Suprapubic skin (tissue), 4 donors: ENCODE measurements around the gene KRTAP5-7. TPM values are rescaled to one million over a fixed set of nuclear protein-coding genes. Genes with fewer than 3 reads are reported as not detected.

Experiments
- DNase-seq, 2 donors: peaks; one replicate each; pipeline ENCODE4 v3.0.0-alpha.2; 2019; ENCODE audit warnings: low spot score in 2 of 2
- H3K27ac ChIP-seq: fragments of 200-600 bp; sonication (generic); one replicate; pipeline ENCODE4 v1.5.1; 2019
- H3K27me3 ChIP-seq: fragments of 200-600 bp; sonication (generic); one replicate; pipeline ENCODE4 v1.5.1; 2019
- H3K36me3 ChIP-seq: fragments of 200-600 bp; sonication (generic); one replicate; pipeline ENCODE4 v1.5.1; 2019
- H3K4me1 ChIP-seq: fragments of 200-600 bp; sonication (generic); one replicate; pipeline ENCODE4 v1.5.1; 2019
- H3K4me3 ChIP-seq: fragments of 200-600 bp; sonication (generic); one replicate; pipeline ENCODE4 v1.5.1; 2019; ENCODE audit warnings: mild to moderate bottlenecking
- H3K9me3 ChIP-seq: fragments of 200-600 bp; sonication (generic); one replicate; pipeline ENCODE4 v1.5.1; 2019
- EP300 ChIP-seq: sonication (generic); formaldehyde crosslinking; IDR thresholded peaks from one replicate; pipeline ENCODE4 v1.6.1; 2017; ENCODE audit warnings: antibody characterized with exemption
- POLR2A ChIP-seq, 2 donors: fragments of 450-650 bp; IDR thresholded peaks; one replicate each; pipeline ENCODE4 v1.6.1; 2017; ENCODE audit warnings: antibody characterized with exemption in 2 of 2, mild to moderate bottlenecking in 2 of 2, moderate library complexity in 2 of 2
- POLR2AphosphoS5 ChIP-seq, 3 donors: sonication (generic); formaldehyde crosslinking; IDR thresholded peaks; one replicate each; pipeline ENCODE4 v1.6.1; 2017; ENCODE audit warnings: antibody characterized with exemption in 3 of 3
- WGBS: methylation state at CpG from one replicate; pipeline ENCODE4 v1.1.5; 2018; 5-methylcytosine and 5-hydroxymethylcytosine counted together
- total RNA-seq, 4 donors: library from RNA; depleted of rRNA; stranded (reverse); fragments of >200 nt; gene quantifications; one replicate each; pipeline ENCODE4 v1.1.0, GENCODE V29; 2016
- TF ChIP-seq, protein P1 (sequence below), 2 donors: fragments of 200-600 bp in 1 of 2; fragments of 450-650 bp in 1 of 2; sonication (generic) in 1 of 2; IDR thresholded peaks; one replicate each; pipeline ENCODE4 v1.5.1; 2016 to 2019; ENCODE audit warnings: antibody characterized with exemption in 2 of 2, mild to moderate bottlenecking in 1 of 2, moderate library complexity in 1 of 2

The KRTAP5-7 gene
- total RNA-seq, 4 donors from 2014 or later = 0.42 to 3.0 (median 1.0) TPM; not detected in 1

DNA sequence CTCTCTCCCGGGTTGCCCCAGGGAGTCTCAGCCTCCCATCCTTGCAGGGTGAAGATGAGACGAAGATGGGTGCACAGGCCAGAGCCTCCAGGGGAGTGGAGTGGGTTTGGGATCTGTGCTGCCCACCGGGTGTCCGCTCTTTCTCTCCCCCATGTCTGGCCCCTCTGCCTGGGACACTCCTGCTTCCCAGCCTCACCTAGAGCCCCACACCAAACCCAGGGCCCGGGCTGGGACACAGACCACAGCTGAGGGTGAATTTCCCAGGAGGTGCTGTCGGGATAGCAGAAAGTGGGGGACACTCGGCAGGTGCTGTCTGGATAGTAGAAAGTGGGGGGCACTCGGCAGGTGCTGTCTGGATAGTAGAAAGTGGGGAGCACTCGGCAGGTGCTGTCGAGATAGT, 25.0 kb upstream of the KRTAP5-7 start:
- peaks cover 51% of the 10 kb centered on the region for H3K36me3 ChIP-seq
- no peak overlapping the region for H3K4me3 ChIP-seq
- DNase-seq = no peak
- no peak for TF ChIP-seq EP300
- TF ChIP-seq, protein P1, sequence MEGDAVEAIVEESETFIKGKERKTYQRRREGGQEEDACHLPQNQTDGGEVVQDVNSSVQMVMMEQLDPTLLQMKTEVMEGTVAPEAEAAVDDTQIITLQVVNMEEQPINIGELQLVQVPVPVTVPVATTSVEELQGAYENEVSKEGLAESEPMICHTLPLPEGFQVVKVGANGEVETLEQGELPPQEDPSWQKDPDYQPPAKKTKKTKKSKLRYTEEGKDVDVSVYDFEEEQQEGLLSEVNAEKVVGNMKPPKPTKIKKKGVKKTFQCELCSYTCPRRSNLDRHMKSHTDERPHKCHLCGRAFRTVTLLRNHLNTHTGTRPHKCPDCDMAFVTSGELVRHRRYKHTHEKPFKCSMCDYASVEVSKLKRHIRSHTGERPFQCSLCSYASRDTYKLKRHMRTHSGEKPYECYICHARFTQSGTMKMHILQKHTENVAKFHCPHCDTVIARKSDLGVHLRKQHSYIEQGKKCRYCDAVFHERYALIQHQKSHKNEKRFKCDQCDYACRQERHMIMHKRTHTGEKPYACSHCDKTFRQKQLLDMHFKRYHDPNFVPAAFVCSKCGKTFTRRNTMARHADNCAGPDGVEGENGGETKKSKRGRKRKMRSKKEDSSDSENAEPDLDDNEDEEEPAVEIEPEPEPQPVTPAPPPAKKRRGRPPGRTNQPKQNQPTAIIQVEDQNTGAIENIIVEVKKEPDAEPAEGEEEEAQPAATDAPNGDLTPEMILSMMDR (IDR thresholded peaks at IDR 0.05) = no peak
- no peak for TF ChIP-seq POLR2AphosphoS5 (IDR thresholded peaks at IDR 0.05)
- TF ChIP-seq POLR2A (IDR thresholded peaks at IDR 0.05) = no peak
- H3K27ac ChIP-seq = no peak overlapping the region
- 86% methylated on average over 6 of the region's 10 CpGs for WGBS
- H3K9me3 ChIP-seq = no peaks in the 10 kb centered on the region
- no peaks in the 10 kb centered on the region for H3K27me3 ChIP-seq
- H3K4me1 ChIP-seq = no peaks in the 10 kb centered on the region

DNA sequence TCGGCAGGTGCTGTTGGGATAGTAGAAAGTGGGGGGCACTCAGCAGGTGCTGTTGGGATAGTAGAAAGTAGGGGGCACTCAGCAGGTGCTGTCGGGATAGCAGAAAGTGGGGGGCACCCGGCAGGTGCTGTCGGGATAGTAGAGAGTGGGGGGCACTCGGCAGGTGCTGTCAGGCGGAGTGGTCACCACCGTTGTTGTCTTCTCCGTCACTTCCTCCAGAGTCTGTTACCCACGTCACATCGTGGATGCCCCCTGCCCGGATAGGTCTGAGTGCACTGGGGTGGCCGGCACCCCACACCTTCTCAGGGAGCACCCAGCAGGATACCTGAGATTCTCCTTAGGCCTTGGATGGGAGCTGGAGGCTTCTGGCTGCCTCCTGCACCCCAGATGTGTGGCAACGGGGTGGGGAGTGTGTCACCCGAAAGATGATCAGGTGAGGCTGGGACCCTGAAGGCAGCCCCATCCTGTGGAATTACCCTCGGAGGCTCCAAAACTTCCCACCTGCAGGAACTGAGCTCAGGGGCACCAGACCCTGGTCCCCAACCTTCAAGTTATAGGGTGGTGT, 24.1 kb upstream of the KRTAP5-7 start:
- TF ChIP-seq POLR2A (IDR thresholded peaks at IDR 0.05) (no peak), POLR2AphosphoS5 (IDR thresholded peaks at IDR 0.05) (no peak), EP300 (no peak)
- TF ChIP-seq, protein P1 (IDR thresholded peaks at IDR 0.05) = no peak
- Histone ChIP-seq H3K36me3 (peaks cover 42% of the 10 kb centered on the region), H3K4me1 (no peaks in the 10 kb centered on the region), H3K27me3 (no peaks in the 10 kb centered on the region), H3K27ac (no peak overlapping the region), H3K9me3 (no peaks in the 10 kb centered on the region), H3K4me3 (no peak overlapping the region)
- no peak for DNase-seq
- 94% methylated on average over 15 of the region's 15 CpGs for WGBS

DNA sequence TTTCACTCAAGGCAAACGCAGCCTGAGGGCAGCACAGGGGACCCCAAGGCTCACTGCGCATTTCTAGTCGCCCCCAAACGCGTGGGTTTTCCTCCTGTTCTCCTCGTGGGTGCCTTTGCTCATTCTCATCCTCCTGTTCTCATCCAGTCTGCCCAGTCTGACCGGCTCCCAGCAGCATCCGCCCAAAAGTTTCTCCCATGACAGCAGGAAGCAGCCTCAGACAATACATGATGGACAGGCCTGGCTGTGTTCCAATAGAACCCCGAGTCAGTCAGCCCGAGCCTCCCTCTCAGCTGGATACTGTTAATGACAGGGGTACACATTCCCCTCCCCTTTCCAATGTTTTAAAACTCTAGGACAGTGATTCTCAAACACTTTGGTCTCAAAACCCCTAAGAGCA, 22.5 kb upstream of the KRTAP5-7 start:
- H3K4me1 ChIP-seq = no peaks in the 10 kb centered on the region
- H3K27ac ChIP-seq = no peak overlapping the region
- peaks cover 2% of the 10 kb centered on the region for H3K9me3 ChIP-seq
- no peaks in the 10 kb centered on the region for H3K27me3 ChIP-seq
- TF ChIP-seq EP300 (no peak), POLR2AphosphoS5 (IDR thresholded peaks at IDR 0.05) (no peak), POLR2A (IDR thresholded peaks at IDR 0.05) (no peak)
- TF ChIP-seq, protein P1 (IDR thresholded peaks at IDR 0.05) = no peak
- 59% methylated on average over 10 of the region's 10 CpGs for WGBS
- H3K4me3 ChIP-seq = no peak overlapping the region
- no peak for DNase-seq
- peaks cover 27% of the 10 kb centered on the region for H3K36me3 ChIP-seq

DNA sequence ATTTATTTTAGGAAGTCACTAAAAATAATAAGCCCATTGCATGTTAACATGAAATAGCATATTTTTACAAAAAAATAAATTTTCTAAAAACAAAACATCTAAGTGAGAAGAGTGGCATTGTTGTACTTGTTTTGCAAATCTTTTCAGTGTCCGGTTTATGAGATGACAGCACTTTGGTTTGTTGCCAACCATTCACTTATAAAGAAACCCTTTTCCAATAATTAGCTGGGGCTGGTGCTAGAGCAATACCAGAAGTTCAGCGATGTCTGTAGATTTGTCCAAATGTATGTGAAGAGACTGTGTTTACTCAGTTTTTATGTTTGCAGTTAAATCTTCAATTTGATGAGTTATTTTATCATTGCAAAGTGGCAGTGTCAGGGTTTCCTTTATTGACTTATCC, 22.1 kb upstream of the KRTAP5-7 start:
- TF ChIP-seq EP300 (no peak), POLR2A (IDR thresholded peaks at IDR 0.05) (no peak), POLR2AphosphoS5 (IDR thresholded peaks at IDR 0.05) (no peak)
- TF ChIP-seq, protein P1 (IDR thresholded peaks at IDR 0.05) = no peak
- DNase-seq = no peak
- Histone ChIP-seq H3K27ac (no peak overlapping the region), H3K36me3 (peaks cover 22% of the 10 kb centered on the region), H3K9me3 (peaks cover 7% of the 10 kb centered on the region), H3K4me1 (no peaks in the 10 kb centered on the region), H3K4me3 (no peak overlapping the region), H3K27me3 (no peaks in the 10 kb centered on the region)
- 70% methylated on average over 2 of the region's 2 CpGs for WGBS

DNA sequence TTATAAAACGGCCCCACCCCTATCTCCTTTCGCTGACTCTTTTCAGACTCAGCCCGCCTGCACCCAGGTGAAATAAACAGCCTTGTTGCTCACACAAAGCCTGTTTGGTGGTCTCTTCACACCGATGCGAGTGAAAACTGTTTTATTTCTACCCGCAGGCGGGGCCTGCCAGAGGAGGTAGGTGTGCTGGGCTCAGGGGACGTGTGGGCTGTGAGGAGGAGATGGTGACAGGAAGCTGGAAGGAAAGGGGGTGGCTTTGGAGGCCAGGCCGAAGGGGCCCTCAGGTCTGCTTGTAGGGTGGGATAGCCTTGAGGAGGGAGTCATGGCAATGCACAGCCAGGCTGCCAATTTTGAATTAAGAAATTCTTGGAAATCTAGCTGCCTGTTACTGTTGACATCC, 21.3 kb upstream of the KRTAP5-7 start:
- Histone ChIP-seq H3K27me3 (no peaks in the 10 kb centered on the region), H3K4me3 (no peak overlapping the region), H3K36me3 (peaks cover 14% of the 10 kb centered on the region), H3K4me1 (no peaks in the 10 kb centered on the region), H3K9me3 (peaks cover 9% of the 10 kb centered on the region), H3K27ac (no peak overlapping the region)
- TF ChIP-seq EP300 (no peak), POLR2A (IDR thresholded peaks at IDR 0.05) (no peak), POLR2AphosphoS5 (IDR thresholded peaks at IDR 0.05) (no peak)
- TF ChIP-seq, protein P1 (IDR thresholded peaks at IDR 0.05) = no peak
- 90% methylated on average over 9 of the region's 9 CpGs for WGBS
- no peak for DNase-seq
